Osteoblast (primary cell): ENCODE measurements around the gene EFHC2. TPM values are rescaled to one million over a fixed set of nuclear protein-coding genes. Genes with fewer than 3 reads are reported as not detected.

Experiments used
- DNase-seq: peaks from one replicate; pipeline ENCODE4 v3.0.0; 2011; ENCODE audit warnings: low spot score, mixed read lengths; ENCODE audit not compliant: insufficient read length; ENCODE audit errors: missing footprints
- H2AFZ ChIP-seq: 2 replicates; pipeline ENCODE4 v1.6.0; 2011; ENCODE audit warnings: mild to moderate bottlenecking, low read length
- H3K27ac ChIP-seq: 2 replicates; pipeline ENCODE4 v1.5.1; 2011; ENCODE audit warnings: mild to moderate bottlenecking, low read depth, low read length, moderate library complexity
- H3K27me3 ChIP-seq: 2 replicates; pipeline ENCODE4 v1.6.0; 2012; ENCODE audit warnings: mild to moderate bottlenecking, control low read depth, inconsistent platforms, low read length, moderate library complexity; ENCODE audit not compliant: insufficient read depth
- H3K36me3 ChIP-seq: 2 replicates; pipeline ENCODE4 v1.5.1; 2011; ENCODE audit warnings: mild to moderate bottlenecking, low read length, control low read depth, moderate library complexity; ENCODE audit not compliant: insufficient read depth
- H3K4me1 ChIP-seq: 2 replicates; pipeline ENCODE4 v1.5.1; 2011; ENCODE audit warnings: mild to moderate bottlenecking, low read length, control low read depth, moderate library complexity; ENCODE audit not compliant: insufficient read depth
- H3K4me2 ChIP-seq: 2 replicates; pipeline ENCODE4 v1.6.0; 2011; ENCODE audit warnings: mild to moderate bottlenecking, low read length; ENCODE audit not compliant: insufficient read depth
- H3K4me3 ChIP-seq: fragments of 200-600 bp; sonication (generic); 3 replicates; pipeline ENCODE4 v1.5.1; 2012; ENCODE audit warnings: mild to moderate bottlenecking, low read length, inconsistent platforms; ENCODE audit not compliant: insufficient read depth
- H3K79me2 ChIP-seq: 2 replicates; pipeline ENCODE4 v1.6.0; 2012; ENCODE audit warnings: mild to moderate bottlenecking, low read length, control low read depth, inconsistent platforms; ENCODE audit not compliant: insufficient read depth
- H3K9me3 ChIP-seq: 2 replicates; pipeline ENCODE4 v1.5.1; 2011; ENCODE audit warnings: low read depth, low read length, control low read depth
- H4K20me1 ChIP-seq: 2 replicates; pipeline ENCODE4 v1.6.0; 2012; ENCODE audit warnings: mild to moderate bottlenecking, low read length, control low read depth; ENCODE audit not compliant: insufficient read depth
- total RNA-seq: library from RNA; depleted of rRNA; stranded (reverse); fragments of >200 nt; gene quantifications from 2 replicates; pipeline ENCODE4 v1.2.3, GENCODE V29; 2012
- TF ChIP-seq, protein P1 (sequence below): IDR thresholded peaks from 2 replicates; pipeline ENCODE4 v1.5.1; 2011; ENCODE audit warnings: mild to moderate bottlenecking, low read depth, low read length, moderate library complexity; ENCODE audit errors: extremely low read depth

Gene EFHC2
- total RNA-seq, 1 donor = 3.6 TPM

DNA sequence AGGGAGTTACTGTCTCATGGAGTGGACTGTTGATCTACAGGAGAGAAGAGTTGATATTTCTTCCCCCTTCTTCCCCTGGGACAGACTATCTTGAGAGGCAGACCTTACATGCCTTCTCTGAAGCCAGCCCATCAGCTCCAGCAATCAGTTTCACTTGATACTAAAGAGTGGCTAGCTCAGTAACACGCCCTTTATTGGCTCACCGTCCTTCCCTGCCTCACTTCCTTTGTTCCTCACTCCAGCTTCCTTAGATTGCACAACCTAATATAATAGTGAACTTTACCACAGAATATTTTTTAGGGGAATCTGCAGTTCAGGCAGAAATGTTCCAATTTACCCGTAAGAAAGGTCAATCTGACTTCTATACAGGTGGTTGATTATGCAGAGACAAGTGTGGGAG is 242.2 kb downstream of the EFHC2 start:
- Histone ChIP-seq H3K27ac (no peak overlapping the region), H3K9me3 (no peaks in the 10 kb centered on the region), H3K4me3 (no peak overlapping the region), H3K79me2 (no peaks in the 10 kb centered on the region), H3K36me3 (no peaks in the 10 kb centered on the region), H2AFZ (no peak overlapping the region), H3K4me2 (no peak overlapping the region), H4K20me1 (no peaks in the 10 kb centered on the region), H3K4me1 (no peaks in the 10 kb centered on the region), H3K27me3 (peaks cover 19% of the 10 kb centered on the region)
- DNase-seq = no peak
- TF ChIP-seq, protein P1, sequence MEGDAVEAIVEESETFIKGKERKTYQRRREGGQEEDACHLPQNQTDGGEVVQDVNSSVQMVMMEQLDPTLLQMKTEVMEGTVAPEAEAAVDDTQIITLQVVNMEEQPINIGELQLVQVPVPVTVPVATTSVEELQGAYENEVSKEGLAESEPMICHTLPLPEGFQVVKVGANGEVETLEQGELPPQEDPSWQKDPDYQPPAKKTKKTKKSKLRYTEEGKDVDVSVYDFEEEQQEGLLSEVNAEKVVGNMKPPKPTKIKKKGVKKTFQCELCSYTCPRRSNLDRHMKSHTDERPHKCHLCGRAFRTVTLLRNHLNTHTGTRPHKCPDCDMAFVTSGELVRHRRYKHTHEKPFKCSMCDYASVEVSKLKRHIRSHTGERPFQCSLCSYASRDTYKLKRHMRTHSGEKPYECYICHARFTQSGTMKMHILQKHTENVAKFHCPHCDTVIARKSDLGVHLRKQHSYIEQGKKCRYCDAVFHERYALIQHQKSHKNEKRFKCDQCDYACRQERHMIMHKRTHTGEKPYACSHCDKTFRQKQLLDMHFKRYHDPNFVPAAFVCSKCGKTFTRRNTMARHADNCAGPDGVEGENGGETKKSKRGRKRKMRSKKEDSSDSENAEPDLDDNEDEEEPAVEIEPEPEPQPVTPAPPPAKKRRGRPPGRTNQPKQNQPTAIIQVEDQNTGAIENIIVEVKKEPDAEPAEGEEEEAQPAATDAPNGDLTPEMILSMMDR = no peak

DNA sequence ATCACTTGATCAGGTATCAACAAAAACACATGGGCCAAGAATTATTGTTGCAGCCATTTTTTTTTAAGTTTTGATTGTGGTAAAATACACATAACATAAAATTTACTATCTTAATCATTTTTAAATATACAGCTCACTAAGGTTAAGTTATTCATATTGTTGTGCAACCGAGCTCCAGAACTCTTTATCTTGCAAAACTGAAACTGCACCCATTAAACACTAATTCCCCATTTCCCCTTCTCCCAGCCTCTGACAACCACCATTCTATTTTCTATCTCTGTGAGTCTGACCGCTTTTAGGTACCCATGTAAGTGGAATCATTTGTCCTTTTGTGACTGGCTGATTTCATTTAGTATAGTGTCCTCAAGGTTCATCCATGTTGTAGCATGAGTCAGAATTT is 244.1 kb downstream of the EFHC2 start:
- Histone ChIP-seq H3K36me3 (no peaks in the 10 kb centered on the region), H4K20me1 (no peaks in the 10 kb centered on the region), H3K27me3 (peaks cover 18% of the 10 kb centered on the region), H3K4me2 (no peak overlapping the region), H3K79me2 (no peaks in the 10 kb centered on the region), H3K27ac (no peak overlapping the region), H2AFZ (no peak overlapping the region), H3K9me3 (no peaks in the 10 kb centered on the region), H3K4me1 (no peaks in the 10 kb centered on the region), H3K4me3 (no peak overlapping the region)
- TF ChIP-seq, protein P1 = no peak
- no peak for DNase-seq

Other genes with a start within 250 kb of the EFHC2 start
- gene FUNDC1, start 199.2 kb upstream of the EFHC2 start, total RNA-seq = 10.9 and 13.3 TPM in 2 replicates